Tibial artery (tissue), 4 donors: ENCODE data around the gene KCTD1.
A peak's percentile ranks its signal among the peaks of the same experiment; 100 is the strongest.

Experiments used
- DNase-seq, 2 donors: peaks; one replicate each; pipeline ENCODE4 v3.0.0-alpha.2; 2019
- H3K27ac ChIP-seq, 2 donors: fragments of 200-600 bp; sonication (generic) in 1 of 2; 1 replicate in 1 of 2; 2 replicates in 1 of 2; pipeline ENCODE4 v1.5.1; 2018 to 2019; ENCODE audit warnings: mild to moderate bottlenecking in 1 of 2
- H3K27me3 ChIP-seq, 2 donors: fragments of 200-600 bp; sonication (generic) in 1 of 2; one replicate each; pipeline versions ENCODE4 v1.5.1 to v1.6.0; 2016 to 2019
- H3K36me3 ChIP-seq, 3 donors: fragments of 200-600 bp; sonication (generic) in 2 of 3; one replicate each; pipeline ENCODE4 v1.5.1; 2016 to 2019; ENCODE audit warnings: mild to moderate bottlenecking in 2 of 3
- H3K4me1 ChIP-seq, 4 donors: fragments of 200-600 bp; sonication (generic) in 2 of 4; 1 replicate in 3 of 4; 2 replicates in 1 of 4; pipeline ENCODE4 v1.5.1; 2016 to 2019
- H3K4me3 ChIP-seq, 2 donors: fragments of 200-600 bp; sonication (generic) in 1 of 2; 1 replicate in 1 of 2; 2 replicates in 1 of 2; pipeline ENCODE4 v1.5.1; 2018 to 2019; ENCODE audit warnings: mild to moderate bottlenecking in 2 of 2
- H3K9me3 ChIP-seq, 3 donors: fragments of 200-600 bp; sonication (generic) in 1 of 3; one replicate each; pipeline ENCODE4 v1.5.1; 2016 to 2019
- CTCF ChIP-seq, 2 experiments: fragments of 200-600 bp in 1 of 2; fragments of 450-650 bp in 1 of 2; IDR thresholded peaks; one replicate each; pipeline ENCODE4 v1.5.1; 2017 to 2019; ENCODE audit warnings: antibody characterized with exemption in 2 of 2, mild to moderate bottlenecking in 1 of 2, moderate library complexity in 1 of 2
- intact Hi-C: fragments of 100-400 bp; cut with DNase I; formaldehyde crosslinking; loops from one replicate; pipeline ENCODE4 v1.15.0; 2023; ENCODE audit warnings: low total_unique reads

Gene KCTD1

GRCh38 chr18:26409091-26409490, 139.3 kb downstream of the KCTD1 start:
- no peak for TF ChIP-seq CTCF (IDR thresholded peaks at IDR 0.05)
- no peaks in the 10 kb centered on the region for H3K9me3 ChIP-seq
- H3K4me3 ChIP-seq = no peak overlapping the region
- H3K27ac ChIP-seq = no peak overlapping the region
- DNase-seq = no peak
- no peaks in the 10 kb centered on the region for H3K36me3 ChIP-seq
- no peaks in the 10 kb centered on the region for H3K27me3 ChIP-seq
- no peaks in the 10 kb centered on the region for H3K4me1 ChIP-seq
- intact Hi-C loops = no loop called here

- H3K27ac ChIP-seq = no peak overlapping the region
- TF ChIP-seq CTCF (IDR thresholded peaks at IDR 0.05) = no peak
- intact Hi-C loops = no loop called here
- no peak for DNase-seq
- H3K27me3 ChIP-seq = no peaks in the 10 kb centered on the region
- H3K4me1 ChIP-seq = no peaks in the 10 kb centered on the region
- no peaks in the 10 kb centered on the region for H3K9me3 ChIP-seq
- H3K36me3 ChIP-seq = no peaks in the 10 kb centered on the region
- no peak overlapping the region for H3K4me3 ChIP-seq
Measured at GRCh38 chr18:26407736-26408601, 140.4 kb downstream of the KCTD1 start.

DNA sequence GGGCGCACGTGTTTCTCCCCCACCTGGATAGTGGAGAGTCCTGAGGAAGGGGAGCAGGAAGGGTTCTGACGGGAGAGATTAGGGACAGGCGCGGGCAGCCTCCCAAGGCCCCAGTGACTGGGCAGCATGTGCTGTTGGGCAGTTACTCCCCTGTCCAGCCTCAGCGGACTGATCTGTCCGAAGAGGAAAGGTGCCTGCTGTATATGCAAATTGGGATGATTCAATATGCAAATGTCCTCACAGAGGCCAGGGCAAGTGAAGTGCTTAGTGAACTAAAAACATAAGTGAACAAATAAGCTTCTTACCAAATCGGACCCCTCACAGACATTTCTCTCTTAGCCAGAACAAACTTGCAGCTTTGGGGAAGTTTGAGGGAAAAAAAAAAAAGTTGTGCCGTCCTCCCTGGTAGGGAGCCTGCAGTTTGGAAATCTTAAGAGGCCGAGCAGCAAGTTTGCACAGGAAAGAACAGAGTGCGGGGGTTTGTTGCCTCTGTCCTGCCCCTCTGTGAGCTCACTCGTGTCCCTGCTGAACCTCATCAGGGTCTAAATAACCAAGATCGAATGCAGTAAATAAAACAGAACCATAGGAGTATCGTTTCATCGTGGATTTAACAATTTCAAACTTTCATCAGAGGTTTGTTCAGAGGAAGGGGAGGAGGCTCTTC, 141.4 kb downstream of the KCTD1 start:
- H3K36me3 ChIP-seq = no peaks in the 10 kb centered on the region
- no peak overlapping the region for H3K27ac ChIP-seq
- no peak overlapping the region for H3K4me3 ChIP-seq
- no peak for DNase-seq
- H3K27me3 ChIP-seq = no peaks in the 10 kb centered on the region
- H3K9me3 ChIP-seq = no peaks in the 10 kb centered on the region
- intact Hi-C loops = no loop called here
- H3K4me1 ChIP-seq = no peaks in the 10 kb centered on the region
- no peak for TF ChIP-seq CTCF (IDR thresholded peaks at IDR 0.05)

GRCh38 chr18:26406324-26406723, 142.0 kb downstream of the KCTD1 start:
- TF ChIP-seq CTCF (IDR thresholded peaks at IDR 0.05) = no peak
- no peaks in the 10 kb centered on the region for H3K27me3 ChIP-seq
- intact Hi-C loops = no loop called here
- H3K27ac ChIP-seq = no peak overlapping the region
- no peaks in the 10 kb centered on the region for H3K36me3 ChIP-seq
- no peak overlapping the region for H3K4me3 ChIP-seq
- no peak for DNase-seq
- no peaks in the 10 kb centered on the region for H3K9me3 ChIP-seq
- no peaks in the 10 kb centered on the region for H3K4me1 ChIP-seq

GRCh38 chr18:26405190-26405801, 143.1 kb downstream of the KCTD1 start:
- intact Hi-C loops = no loop called here
- no peaks in the 10 kb centered on the region for H3K4me1 ChIP-seq
- no peak for DNase-seq
- H3K4me3 ChIP-seq = no peak overlapping the region
- H3K9me3 ChIP-seq = no peaks in the 10 kb centered on the region
- H3K27ac ChIP-seq = no peak overlapping the region
- H3K36me3 ChIP-seq = no peaks in the 10 kb centered on the region
- H3K27me3 ChIP-seq = no peaks in the 10 kb centered on the region
- TF ChIP-seq CTCF (IDR thresholded peaks at IDR 0.05) = peak in 1 of 2 experiments; percentile 27
